ENCODE measurements around the gene NFIB. TPM values are rescaled to one million over a fixed set of nuclear protein-coding genes. Genes with fewer than 3 reads are reported as not detected.

The NFIB gene
- polyA plus RNA-seq, 2 of the 4 experiments (the other 2 are of a cell fraction) = 10.7 to 21.7 TPM

- DNase-seq (ENCODE audit: low read depth in 1 of 2, low spot score in 1 of 2) (no peak), FAIRE-seq (no peak), ATAC-seq (no peak)
- Histone ChIP-seq H3K9me3 (no peaks in the 10 kb centered on the region), H3K27ac (no peak overlapping the region), H3K4me3 (no peak overlapping the region), H3K4me2 (no peak overlapping the region), H3K4me1 (no peaks in the 10 kb centered on the region)
- ChIA-PET CTCF (interaction anchor here (1.3 kb wide), 1 partner anchor 10 kb away, joined by 6 read pairs; no protein-coding TSS in a partner anchor), POLR2A (no interaction called here)
- 53% methylated on average over 4 of the region's 4 CpGs for WGBS (ENCODE audit: missing lambda C conversion rate)
- TF ChIP-seq RAD21 (conservative IDR thresholded peaks at IDR 0.05 in 1 of 2, IDR thresholded peaks at IDR 0.05 in 1 of 2) (no peak), CEBPB (IDR thresholded peaks at IDR 0.05) (no peak), MAFK (IDR thresholded peaks at IDR 0.05; ENCODE audit: partially characterized antibody) (no peak), RNF2 (IDR thresholded peaks at IDR 0.05; ENCODE audit: borderline replicate concordance, low read depth) (no peak), SMC3 (IDR thresholded peaks at IDR 0.05) (no peak), CBX2 (IDR thresholded peaks at IDR 0.05; ENCODE audit: borderline replicate concordance, low read depth) (no peak), ZC3H11A (IDR thresholded peaks at IDR 0.05) (no peak), BHLHE40 (IDR thresholded peaks at IDR 0.05; ENCODE audit: low read depth, low read length) (no peak), FOSL2 (IDR thresholded peaks at IDR 0.05) (no peak), FOSL2 (CRISPR knock-in tag; IDR thresholded peaks at IDR 0.05) (no peak)
These were observed 23.7 kb upstream of the NFIB start for GRCh38 chr9:14337615-14338014.

- ChIA-PET CTCF (interaction anchor here (1.0 to 1.5 kb wide), 2 partner anchors 17 to 94 kb away, joined by 4 to 5 read pairs; no protein-coding TSS in a partner anchor), POLR2A (no interaction called here)
- FAIRE-seq (no peak), DNase-seq (ENCODE audit: low read depth in 1 of 2, low spot score in 1 of 2) (no peak), ATAC-seq (no peak)
- no peak overlapping the region for H3K4me2 ChIP-seq
- H3K4me1 ChIP-seq = no peaks in the 10 kb centered on the region
- TF ChIP-seq SREBF2 (IDR thresholded peaks at IDR 0.05) (no peak), ATOH8 (CRISPR knock-in tag; IDR thresholded peaks at IDR 0.05; ENCODE audit: low read depth) (no peak), CHD4 (IDR thresholded peaks at IDR 0.05; ENCODE audit: borderline replicate concordance) (no peak), JUNB (IDR thresholded peaks at IDR 0.05) (no peak), RARB (CRISPR knock-in tag; IDR thresholded peaks at IDR 0.05) (no peak), NPAS2 (CRISPR knock-in tag; IDR thresholded peaks at IDR 0.05; ENCODE audit: borderline replicate concordance) (no peak), EP300 (IDR thresholded peaks at IDR 0.05) (no peak), REST (IDR thresholded peaks at IDR 0.05) (no peak), RNF2 (IDR thresholded peaks at IDR 0.05; ENCODE audit: borderline replicate concordance, low read depth) (no peak), JUN (IDR thresholded peaks at IDR 0.05) (no peak), USF2 (IDR thresholded peaks at IDR 0.05) (no peak), CHD2 (IDR thresholded peaks at IDR 0.05; ENCODE audit: low read length, partially characterized antibody) (no peak), ZFP36 (IDR thresholded peaks at IDR 0.05; ENCODE audit: borderline replicate concordance, partially characterized antibody) (no peak), RFX5 (IDR thresholded peaks at IDR 0.05) (no peak), SMC3 (IDR thresholded peaks at IDR 0.05) (no peak), KDM1A (IDR thresholded peaks at IDR 0.05; ENCODE audit: low read depth) (no peak), RCOR1 (IDR thresholded peaks at IDR 0.05; ENCODE audit: low read depth, low read length) (no peak), RAD21 (conservative IDR thresholded peaks at IDR 0.05 in 1 of 2, IDR thresholded peaks at IDR 0.05 in 1 of 2) (no peak), E2F6 (IDR thresholded peaks at IDR 0.05; ENCODE audit: borderline replicate concordance, low read depth) (no peak)
- H3K27ac ChIP-seq = no peak overlapping the region
- no peaks in the 10 kb centered on the region for H3K9me3 ChIP-seq
- WGBS (ENCODE audit: missing lambda C conversion rate) = 90% methylated on average over 1 of the region's 1 CpG
- no peak overlapping the region for H3K4me3 ChIP-seq
These were observed 22.3 kb upstream of the NFIB start for GRCh38 chr9:14336244-14336643.

Data from A549 (cell line).